ENCODE data around the gene TPX2.
"Not testable (repeated sequence)": the region's sequence is repeated elsewhere in the genome, so short reads cannot be mapped to it uniquely, and the experiment has no call there.

Gene TPX2

GRCh38 chr20:31813611-31814010 lies 74.5 kb downstream of the TPX2 start:
- no peak for DNase-seq (ENCODE audit: low read depth)

- not testable (repeated sequence) for DNase-seq (ENCODE audit: low read depth)
Measured at GRCh38 chr20:31814142-31814541, 75.1 kb downstream of the TPX2 start.

DNA sequence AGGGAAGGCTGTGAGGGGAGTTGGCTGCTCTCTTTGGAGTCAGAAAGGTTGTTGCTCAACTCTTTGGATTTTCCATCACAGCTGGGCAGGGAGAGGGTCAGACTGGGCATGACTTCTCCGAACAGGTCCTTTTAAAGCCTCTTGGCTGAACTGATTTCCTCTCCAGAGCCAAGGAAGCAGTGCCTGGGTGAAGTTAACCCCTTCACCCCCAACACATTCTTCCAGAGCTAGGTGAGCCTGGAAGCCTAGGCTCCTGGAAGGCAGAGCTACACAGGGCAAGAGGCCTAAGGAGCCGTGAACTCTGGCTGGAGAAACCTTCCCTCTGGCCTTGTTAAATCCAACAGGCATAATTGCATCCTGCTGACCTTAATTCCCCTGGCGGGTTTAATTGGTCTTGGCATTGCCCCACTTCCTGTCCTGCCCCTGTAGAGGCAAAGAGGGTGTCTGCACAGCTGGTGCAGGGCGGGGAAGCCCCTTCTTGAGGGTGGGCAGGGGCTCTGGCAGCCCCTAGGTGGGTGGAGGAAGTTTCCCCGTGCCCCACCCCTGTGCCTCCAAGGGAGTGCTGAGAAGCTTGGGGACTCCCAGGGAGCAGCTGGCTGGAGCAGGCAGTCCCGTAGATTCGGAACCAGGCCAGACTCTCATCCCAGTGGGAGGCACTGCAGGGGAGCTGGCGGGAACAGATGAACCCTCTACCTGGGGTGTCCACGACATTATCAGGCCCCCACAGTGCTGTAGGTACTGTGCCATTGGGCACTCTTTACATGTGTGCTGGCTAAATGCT lies 76.5 kb downstream of the TPX2 start:
- DNase-seq (ENCODE audit: low read depth), result peak; percentile 46

DNA sequence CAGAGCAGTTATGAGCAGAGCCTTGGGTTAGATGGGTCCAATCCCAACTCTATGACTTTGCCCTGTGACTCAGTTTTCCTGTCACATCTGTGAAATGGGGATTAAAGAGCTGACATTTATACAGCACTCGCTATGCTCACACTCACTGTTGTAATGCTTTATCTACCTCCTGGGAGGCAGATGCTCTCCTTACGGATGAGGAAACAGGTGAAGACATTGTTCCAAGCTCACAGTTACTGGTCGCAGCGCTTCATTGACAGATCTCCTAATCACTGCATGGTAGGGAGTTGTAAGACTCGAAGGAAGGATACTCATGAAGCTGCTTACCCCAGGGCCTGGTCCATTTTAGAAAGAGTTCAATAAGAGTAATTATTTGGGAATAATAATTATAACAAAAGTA lies 77.1 kb downstream of the TPX2 start:
- no peak for DNase-seq (ENCODE audit: low read depth)

DNA sequence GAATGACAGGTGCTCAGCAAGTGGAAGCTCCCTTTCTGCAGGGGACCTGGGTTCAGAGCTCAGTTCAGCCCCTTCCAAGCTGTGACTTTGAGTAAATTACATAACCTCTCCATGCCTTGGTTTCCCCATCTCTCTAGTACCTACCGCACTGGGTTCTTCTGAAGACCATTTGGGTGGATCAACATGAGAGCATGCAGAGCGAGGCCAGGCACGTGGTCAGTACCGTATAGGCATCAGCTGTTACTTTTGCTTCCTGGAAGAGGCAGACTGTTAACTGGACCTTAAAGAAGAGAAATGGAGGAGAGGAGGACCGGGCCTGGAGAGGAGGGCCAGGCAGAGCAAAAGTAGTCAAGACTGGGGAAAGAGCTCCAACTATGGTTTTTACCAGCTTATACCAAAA lies 78.4 kb downstream of the TPX2 start:
- no peak for DNase-seq (ENCODE audit: low read depth)

- no peak for DNase-seq (ENCODE audit: low read depth)
Measured at GRCh38 chr20:31818376-31818908, 79.4 kb downstream of the TPX2 start.

- DNase-seq (ENCODE audit: low read depth), result no peak
Measured at GRCh38 chr20:31819083-31819784, 80.1 kb downstream of the TPX2 start, which contains the start of gene MYLK2. Gene MYLK2, plus strand, starts transcription at chr20:31819356. Its CDS starts 225 bp downstream, at chr20:31819581.

DNA sequence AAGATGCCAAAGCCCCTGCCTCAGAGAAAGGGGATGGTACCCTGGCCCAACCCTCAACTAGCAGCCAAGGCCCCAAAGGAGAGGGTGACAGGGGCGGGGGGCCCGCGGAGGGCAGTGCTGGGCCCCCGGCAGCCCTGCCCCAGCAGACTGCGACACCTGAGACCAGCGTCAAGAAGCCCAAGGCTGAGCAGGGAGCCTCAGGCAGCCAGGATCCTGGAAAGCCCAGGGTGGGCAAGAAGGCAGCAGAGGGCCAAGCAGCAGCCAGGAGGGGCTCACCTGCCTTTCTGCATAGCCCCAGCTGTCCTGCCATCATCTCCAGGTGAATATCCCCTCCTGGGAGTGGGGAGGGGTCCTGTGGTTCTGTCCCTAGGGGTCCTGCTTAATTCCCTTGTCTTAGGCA lies 81.1 kb downstream of the TPX2 start:
- DNase-seq (ENCODE audit: low read depth), result no peak

DNA sequence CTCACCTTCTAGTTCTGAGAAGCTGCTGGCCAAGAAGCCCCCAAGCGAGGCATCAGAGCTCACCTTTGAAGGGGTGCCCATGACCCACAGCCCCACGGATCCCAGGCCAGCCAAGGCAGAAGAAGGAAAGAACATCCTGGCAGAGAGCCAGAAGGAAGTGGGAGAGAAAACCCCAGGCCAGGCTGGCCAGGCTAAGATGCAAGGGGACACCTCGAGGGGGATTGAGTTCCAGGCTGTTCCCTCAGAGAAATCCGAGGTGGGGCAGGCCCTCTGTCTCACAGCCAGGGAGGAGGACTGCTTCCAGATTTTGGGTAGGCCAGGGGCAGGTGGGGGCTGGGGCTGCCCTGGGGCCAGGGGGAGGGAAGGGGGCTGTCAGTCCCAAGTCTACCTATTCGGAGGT lies 82.3 kb downstream of the TPX2 start:
- no peak for DNase-seq (ENCODE audit: low read depth)

- DNase-seq (ENCODE audit: low read depth), result peak; percentile 32
Measured at GRCh38 chr20:31822421-31823330, 83.6 kb downstream of the TPX2 start.

DNA sequence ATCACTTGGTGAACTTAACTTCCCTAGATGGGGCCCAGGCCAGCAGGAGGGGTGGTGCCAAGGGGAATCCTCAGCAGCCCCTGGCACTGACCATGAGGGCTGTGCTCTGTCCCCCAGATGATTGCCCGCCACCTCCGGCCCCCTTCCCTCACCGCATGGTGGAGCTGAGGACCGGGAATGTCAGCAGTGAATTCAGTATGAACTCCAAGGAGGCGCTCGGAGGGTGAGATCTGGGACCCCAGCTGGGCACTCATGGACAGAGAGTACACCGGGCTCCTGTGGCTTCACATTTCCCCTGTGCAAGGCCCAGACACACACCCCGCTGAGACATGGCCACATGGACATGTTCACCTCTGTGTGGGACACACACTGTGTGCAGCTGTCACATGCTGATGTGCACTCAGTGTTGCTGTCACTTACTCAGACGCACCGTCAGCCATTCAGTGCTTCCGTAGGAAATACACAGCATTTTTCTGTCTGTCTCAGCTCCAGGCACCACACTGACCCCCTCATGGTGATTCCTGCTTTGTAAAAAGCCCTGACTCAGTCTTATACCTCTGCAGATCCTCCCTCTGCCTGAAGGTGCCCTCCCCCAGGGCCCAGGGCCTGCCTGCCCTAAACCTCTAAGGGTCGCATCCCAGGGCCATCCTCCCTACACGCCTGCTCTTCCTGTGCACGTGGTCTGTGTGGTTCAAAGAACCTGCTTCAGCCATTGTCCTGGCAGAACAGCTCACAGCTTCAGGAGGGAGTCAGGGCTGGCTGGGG lies 84.5 kb downstream of the TPX2 start:
- DNase-seq (ENCODE audit: low read depth), result no peak

DNA sequence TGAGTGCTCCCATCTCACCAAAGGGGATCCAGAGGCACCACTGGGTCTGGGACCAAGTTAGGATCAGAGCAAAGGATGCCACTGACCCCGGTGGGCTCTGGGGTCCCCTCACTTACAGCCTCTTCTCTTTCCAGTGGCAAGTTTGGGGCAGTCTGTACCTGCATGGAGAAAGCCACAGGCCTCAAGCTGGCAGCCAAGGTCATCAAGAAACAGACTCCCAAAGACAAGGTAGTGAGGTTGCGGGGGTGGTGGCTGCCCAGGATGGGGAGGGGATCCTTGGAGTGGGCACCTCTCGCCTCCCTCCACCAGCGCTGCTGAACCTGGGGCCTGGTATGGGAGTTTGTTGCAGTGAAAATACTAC lies 85.0 kb downstream of the TPX2 start:
- no peak for DNase-seq (ENCODE audit: low read depth)

DNA sequence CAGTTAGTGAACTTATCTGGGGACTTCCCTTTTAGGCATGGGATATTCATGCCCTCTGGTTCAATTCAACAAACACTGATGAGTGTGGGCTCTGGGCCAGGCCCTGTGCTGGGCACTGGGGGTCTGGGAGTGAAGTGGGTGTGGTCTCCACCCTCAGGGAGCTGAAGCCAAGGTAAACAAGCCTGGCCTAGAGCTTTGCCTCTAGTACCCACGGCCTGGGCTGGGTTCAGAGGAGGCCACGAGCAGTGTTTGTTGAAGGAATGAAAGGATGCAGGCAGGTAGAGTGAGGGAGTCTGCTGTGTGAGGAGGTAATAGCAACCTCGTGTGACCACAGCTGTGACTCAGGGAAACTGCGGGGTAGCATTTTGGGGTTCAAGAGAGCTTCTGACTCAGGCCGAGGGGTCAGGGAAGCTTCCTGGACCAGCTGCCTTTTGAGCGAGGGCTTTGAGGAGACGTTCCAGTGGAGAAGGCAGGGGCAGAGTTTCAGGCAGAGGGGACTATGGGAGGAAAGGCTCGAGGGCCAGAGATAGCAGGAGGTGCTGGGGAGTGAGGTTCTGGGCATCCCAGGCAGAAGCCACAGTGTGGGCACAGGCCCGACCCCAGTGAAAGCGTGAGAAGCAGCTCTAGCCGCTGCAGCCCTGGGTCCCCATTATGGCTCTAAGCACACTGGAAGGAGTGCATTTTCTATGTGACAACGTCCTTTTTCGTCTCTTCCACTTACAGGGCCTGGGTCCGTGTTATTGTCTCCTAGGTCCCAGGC lies 85.6 kb downstream of the TPX2 start:
- DNase-seq (ENCODE audit: low read depth), result no peak

GRCh38 chr20:31826074-31826473 lies 87.0 kb downstream of the TPX2 start:
- DNase-seq (ENCODE audit: low read depth), result no peak

- no peak for DNase-seq (ENCODE audit: low read depth)
Measured at GRCh38 chr20:31827059-31827458, 88.0 kb downstream of the TPX2 start.

DNA sequence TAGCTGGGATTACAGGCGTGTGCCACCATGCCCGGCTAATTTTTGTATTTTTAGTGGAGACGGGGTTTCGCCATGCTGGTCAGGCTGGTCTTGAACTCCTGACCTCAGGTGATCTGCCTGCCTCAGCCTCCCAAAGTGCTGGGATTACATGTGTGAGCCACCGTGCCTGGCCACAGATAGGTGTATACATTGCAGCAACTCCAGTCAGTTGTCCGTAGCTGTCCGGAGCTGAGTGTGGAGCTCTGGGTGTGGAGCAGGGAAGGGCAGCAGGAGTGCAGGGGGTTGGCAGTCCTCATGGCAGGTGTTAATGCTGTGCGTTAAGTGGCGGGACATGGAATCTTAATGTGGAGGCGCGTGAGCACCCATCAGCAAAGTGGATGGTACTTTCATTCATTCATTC lies 88.9 kb downstream of the TPX2 start:
- not testable (repeated sequence) for DNase-seq (ENCODE audit: low read depth)

- DNase-seq (ENCODE audit: low read depth), result no peak
Measured at GRCh38 chr20:31829731-31830130, 90.6 kb downstream of the TPX2 start.

DNA sequence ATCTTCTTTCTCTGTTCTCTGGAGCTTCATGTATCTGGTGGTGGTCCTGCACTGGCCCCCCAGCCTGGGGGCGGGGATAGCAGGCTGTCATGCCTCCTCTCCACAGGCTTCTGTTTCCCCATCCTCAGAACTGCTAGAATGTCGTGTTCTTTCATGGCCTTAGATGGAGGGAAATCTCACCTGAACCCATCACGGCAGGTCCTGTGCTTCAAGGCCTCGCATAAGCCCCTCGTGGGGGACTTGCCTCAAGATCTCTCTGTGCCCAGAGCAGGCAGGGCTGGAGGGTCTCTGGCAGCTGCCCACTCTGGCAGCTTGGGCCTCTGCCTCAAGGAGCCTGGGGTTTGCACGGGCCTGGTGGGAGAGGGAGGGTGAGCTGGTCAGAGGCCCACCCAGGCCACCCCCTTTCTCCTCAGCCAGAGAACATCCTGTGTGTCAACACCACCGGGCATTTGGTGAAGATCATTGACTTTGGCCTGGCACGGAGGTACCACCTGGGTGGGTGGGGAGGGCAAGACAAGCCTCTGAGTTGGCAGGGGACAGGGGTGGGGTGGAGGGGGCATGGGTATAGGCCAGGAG lies 91.4 kb downstream of the TPX2 start:
- no peak for DNase-seq (ENCODE audit: low read depth)

GRCh38 chr20:31831211-31831610 lies 92.1 kb downstream of the TPX2 start:
- no peak for DNase-seq (ENCODE audit: low read depth)

- DNase-seq (ENCODE audit: low read depth), result no peak
Measured at GRCh38 chr20:31831771-31832306, 92.7 kb downstream of the TPX2 start.
